Measurements from ENCODE around the gene COX10. TPM values are rescaled to one million over a fixed set of nuclear protein-coding genes. Genes with fewer than 3 reads are reported as not detected.

COX10 gene
- total RNA-seq, 1 donor from 2014 or later = 8.7 TPM

DNA sequence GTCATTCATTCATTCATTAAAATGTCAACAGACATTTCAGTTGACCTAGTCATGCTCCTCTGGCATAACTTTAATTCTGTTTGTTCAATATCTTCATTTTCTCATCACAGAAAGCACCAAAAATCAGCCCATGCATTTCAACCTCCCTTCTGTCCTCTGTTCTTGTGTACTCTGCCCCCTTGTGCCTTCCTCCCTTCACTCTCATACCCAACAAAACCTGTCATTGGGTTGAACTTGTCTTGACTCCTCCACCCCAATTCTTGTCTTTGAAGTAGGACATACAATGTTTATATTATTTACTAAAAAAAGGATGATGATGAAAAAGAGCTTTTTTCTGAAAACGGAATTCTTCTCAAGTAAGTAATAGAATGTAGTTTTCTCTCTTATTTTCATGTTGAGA is 43.8 kb downstream of the COX10 start:
- no peak for ATAC-seq
- no peak for DNase-seq (ENCODE audit: low spot score)
- intact Hi-C loops (cut with DNase I) = no loop called here

DNA sequence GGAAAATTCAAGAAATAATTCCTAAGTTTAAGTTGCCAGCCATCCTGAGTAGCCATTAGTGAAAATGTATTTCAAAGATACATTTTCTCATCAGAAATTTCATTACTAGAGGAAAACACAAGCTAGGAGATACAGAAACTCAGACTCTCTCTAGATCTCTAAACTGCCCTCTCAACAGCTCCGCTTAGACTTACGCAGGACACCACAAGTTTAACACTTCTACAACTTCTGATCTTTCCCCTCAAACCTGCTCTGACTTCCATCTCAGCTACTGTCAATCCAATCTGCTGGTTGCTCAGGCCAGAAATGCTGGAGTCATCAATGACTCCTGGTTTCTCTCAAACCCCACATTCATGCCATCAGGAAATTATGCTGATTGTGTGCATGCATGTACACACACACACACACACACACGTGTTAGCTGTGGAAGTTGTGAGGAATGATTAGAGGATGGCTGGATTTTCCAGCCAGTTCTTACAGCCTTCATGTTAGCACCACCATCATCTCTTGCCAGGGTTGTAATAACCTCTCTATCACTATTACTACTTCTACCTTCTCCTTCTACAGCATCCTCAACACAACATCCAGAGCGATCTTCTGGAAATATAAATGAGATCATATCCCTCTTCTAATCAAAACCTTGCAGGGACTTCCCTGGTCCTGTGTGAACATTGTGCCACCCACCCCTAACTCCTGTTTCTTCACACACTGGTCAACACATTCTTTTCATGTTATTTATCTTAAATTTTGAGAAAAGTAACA is 47.1 kb downstream of the COX10 start:
- intact Hi-C loops (cut with DNase I) = no loop called here
- DNase-seq (ENCODE audit: low spot score) = no peak
- no peak for ATAC-seq

DNA sequence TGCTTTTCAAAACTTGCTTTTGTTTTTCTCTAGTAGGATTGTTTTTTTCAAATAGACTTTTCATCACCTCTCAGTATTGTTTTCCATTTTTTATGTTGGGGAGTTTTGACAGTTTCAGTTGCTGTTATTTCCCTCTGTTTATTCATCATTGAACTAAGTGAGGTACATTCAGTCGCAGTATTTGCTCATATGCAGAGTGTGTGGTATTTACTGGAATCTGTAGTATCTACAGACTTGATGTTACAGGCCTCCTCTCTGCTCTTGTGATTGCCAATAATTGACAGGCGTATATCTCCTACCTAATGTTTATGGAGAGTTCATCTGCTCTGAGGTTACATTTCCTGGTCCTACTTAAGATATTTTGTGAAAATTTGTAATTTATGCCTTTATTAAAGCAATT is 49.6 kb downstream of the COX10 start:
- ATAC-seq = no peak
- no peak for DNase-seq (ENCODE audit: low spot score)
- intact Hi-C loops (cut with DNase I) = no loop called here

DNA sequence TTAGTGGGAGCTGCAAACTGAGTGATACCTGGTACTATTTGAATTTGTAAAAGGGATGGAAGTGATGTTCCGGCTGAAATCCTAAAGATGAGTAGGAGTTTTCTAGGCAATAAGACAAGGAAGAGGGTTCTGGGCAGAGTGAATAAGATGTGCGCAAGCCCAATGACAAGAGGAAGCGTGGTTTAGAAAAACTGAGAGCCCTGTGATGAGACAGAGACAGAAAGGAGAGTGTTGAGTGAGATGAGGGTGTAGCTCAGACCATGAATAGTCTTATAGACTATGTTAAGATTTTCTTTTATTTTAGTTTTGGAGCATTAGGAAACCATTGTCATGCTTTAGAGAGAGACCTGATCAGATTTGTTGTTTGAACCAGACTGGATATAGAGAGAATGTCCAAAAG is 50.2 kb downstream of the COX10 start:
- DNase-seq (ENCODE audit: low spot score) (no peak), ATAC-seq (no peak)
- intact Hi-C loops (cut with DNase I) = no loop called here

DNA sequence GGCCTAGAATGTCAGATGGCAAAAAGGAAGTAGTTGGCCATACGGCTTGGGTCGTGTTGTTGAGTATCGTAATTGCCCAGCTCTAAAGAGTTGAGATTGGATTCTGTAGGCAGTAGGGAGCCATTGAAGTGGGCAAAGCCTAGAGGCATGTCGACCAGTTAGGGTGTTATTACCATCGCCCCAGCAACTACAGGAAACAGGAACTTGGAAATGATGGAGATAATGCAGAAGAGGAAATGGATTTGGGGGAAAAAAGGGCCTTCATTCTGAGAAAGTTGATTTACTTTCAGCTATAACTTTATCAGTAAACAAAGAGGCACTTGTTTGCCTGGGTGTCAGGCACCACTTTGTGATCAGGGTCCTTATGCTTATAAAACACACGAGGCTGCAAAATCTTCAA is 52.6 kb downstream of the COX10 start:
- DNase-seq (ENCODE audit: low spot score) = no peak
- intact Hi-C loops (cut with DNase I) = no loop called here
- no peak for ATAC-seq

DNA sequence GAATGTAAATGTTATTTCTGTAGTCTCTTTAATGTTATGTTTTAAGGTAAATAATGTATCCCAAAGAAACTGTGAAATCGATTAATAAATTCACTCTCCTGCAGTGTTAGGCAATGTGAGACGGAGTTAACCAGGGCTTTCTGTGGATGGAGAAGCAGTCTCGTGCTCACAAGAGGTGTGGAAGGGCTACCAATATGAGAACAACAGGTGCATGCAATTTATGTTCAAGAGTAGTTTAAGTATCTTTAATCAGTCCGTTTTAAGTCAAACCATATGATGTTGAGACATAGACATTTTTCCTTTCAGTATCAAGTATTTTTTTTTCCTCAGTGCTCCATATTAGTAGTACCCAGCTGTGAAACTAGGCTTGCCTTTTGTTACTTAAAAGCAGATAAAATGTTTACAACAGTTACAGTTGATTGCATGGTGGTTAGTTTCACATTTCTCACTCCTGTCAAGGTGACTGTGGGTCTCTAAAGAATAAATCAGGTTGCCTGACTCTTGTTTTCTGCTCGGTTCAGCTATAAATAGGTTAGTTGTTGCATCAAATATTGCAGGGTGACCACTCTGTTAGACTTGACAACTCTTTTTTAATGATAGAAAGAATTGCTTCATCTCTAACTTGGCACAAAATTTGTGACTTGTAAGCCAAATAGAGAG is 54.4 kb downstream of the COX10 start:
- DNase-seq (ENCODE audit: low spot score) (no peak), ATAC-seq (no peak)
- intact Hi-C loops (cut with DNase I) = no loop called here

DNA sequence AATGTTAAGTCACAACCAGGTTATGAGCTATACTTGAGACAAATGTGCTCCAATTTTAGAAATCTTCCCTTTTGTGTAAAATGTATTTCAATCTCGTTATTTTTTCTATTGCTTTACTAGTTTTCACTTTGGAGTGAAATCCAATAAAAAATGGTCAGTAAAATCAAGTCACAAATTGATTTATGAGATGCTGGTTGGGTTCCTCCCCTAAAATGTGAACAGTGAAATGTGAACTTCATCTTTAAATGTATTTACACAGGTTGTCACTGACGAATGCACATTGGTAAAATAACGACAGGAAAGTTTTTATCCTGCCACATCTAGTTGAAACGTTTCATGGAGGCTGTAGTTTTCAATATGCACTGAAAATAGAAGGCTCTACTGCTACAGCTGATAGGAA is 55.5 kb downstream of the COX10 start:
- ATAC-seq = no peak
- intact Hi-C loops (cut with DNase I) = no loop called here
- DNase-seq (ENCODE audit: low spot score) = no peak

DNA sequence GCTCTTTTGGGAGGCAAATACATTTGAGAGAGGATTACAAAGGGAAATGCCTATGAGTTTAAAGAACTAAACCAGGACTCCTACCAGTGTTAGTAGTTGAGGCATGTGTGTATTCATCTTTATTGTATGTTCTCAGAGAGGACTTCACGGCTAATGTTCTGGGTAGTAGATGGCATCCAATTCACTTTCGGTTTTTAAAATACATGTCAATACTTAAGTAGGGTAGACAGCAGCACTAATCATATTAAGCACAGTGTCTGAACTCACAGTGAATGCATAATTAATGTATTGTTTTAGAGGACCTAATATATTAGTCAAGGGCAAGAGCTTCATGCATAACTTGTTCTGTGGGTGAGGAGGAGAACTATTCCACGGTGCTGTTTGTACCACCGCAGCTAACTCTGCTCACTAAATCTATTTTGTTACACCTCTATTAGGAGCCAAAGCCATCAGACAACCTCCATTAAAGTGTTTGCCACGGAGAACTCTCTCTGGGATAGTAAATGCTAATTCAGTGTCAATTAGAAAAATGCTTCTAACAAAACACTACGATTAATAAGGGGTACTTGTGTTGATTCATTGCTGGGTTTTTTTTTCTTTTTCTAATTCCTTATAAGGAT is 56.3 kb downstream of the COX10 start:
- intact Hi-C loops (cut with DNase I) = no loop called here
- DNase-seq (ENCODE audit: low spot score) (no peak), ATAC-seq (no peak)

DNA sequence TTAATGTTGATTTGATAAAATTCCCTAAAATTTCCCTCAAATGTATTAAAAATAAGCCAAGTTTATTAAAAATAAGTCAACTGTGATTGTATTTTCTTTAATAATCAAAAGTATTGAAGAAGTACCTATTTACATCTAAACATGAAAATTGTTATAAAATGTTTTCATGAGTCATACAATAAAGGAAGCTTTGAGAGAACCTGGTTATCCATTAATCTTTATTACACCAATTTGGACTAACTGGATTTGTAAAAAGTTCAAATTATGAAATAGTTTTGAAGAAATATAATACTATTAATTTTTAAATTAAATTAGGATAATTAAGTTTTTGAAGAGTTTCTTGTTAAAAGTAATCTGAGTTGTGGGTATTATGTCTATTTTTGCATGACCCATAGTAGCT is 63.8 kb downstream of the COX10 start:
- intact Hi-C loops (cut with DNase I) = no loop called here
- no peak for ATAC-seq
- DNase-seq (ENCODE audit: low spot score) = no peak

DNA sequence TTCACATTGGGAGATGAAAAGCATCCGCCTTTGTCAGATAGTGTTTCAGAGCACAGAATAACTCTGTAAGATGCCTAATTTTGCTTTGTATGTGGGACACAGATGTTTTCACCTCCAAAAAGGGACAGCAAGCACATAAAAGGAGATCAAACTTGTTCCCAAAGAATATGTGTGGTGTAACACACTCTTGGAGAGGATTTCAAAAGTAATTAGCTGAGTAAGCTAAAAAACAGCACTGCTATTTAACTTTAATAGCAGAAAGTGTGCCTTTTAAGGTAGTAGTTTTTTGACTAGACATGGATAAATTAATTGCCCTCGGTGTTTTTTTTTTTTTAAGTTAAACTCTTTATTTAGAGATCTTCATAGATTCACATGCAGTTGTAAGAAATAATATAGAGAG is 65.2 kb downstream of the COX10 start:
- intact Hi-C loops (cut with DNase I) = no loop called here
- no peak for ATAC-seq
- no peak for DNase-seq (ENCODE audit: low spot score)

DNA sequence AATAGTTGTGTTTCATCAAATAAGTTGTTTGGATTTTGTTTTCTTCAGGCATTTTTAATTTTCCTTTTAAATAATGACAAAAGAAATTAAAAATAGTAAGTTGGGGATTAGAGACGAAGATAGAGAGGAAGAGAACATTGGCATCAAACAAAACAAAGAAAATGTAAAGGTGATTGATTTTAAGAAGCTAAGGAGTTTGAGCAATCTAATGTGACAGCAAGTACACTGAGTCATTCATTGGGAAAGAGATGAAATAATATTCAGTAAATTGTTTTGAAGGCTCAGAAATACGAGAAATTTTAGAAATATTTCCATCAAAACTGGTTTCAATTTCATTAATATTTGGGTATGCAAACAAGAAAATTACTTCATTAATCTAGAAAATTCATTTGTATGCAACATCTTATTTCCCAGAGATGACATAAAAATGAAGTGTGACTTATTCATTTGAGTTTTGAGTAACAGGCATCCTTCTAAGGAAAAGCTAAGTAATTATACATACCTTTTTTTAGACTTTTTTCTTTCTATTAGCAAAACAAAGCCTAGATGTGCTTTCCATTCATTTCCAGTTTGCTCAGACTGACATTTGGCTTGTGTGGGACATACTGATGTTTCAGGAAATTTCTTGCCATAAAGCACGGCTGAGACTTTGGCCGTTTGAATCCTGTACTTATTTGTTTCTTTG is 66.7 kb downstream of the COX10 start:
- ATAC-seq = no peak
- intact Hi-C loops (cut with DNase I) = no loop called here
- DNase-seq (ENCODE audit: low spot score) = no peak

DNA sequence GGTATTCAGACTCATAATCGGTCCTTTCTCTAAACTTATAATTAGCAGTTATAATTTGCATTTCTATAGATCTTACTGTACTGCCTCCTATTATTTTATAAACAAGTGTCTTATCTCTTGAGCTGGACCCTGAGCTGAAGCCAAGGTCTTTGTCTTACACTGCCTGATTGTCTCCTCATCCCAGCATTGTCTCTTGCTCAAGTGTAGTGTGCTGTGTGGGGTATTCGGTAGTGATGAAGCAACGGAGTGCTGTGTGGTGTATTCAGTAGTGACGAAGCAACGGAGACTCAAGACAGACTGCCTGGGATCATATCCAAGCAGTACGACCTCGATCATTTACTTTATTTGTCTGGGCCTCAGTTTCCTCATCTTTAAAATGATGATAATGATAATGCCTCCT is 69.3 kb downstream of the COX10 start:
- intact Hi-C loops (cut with DNase I) = no loop called here
- ATAC-seq (no peak), DNase-seq (ENCODE audit: low spot score) (no peak)

DNA sequence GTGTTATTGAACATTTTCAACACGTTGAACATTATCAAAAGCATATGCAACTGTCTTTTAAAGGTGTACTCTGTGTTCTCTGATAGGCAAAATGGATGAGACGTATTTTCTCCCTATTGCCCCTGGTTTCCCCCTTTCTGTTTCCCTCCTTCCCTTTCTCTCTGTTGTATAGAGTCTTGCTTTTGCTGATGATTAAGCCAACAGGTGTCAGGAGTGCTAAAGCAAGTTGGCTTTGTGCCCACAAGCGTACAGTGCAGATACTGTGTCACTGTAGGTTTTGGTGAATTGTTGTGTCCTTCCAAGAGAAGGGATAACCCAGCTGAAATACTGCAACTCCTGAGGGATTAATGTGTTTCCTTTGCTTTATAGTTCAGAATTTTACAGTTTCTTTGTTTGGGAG is 74.4 kb downstream of the COX10 start:
- no peak for DNase-seq (ENCODE audit: low spot score)
- no peak for ATAC-seq
- intact Hi-C loops (cut with DNase I) = no loop called here

DNA sequence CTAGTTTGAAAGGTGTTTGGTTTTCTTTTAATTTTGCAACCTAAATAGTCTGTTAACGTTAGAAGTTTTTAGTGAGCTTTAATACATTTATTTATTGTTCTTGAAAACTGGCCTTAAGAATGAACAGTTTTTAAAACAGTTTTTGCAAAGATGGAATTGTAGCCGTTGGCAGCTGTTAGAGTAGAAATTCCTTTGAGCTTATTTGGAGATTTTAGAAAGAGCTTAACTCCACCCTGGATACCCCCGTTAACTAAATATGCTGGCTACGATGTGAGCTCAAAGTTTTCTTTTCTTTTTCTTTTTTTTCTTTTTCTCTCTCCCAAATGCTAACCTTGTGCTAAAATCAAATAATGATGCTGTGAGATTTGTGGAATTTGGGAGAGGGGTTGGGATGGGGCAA is 75.2 kb downstream of the COX10 start:
- no peak for DNase-seq (ENCODE audit: low spot score)
- ATAC-seq = no peak

DNA sequence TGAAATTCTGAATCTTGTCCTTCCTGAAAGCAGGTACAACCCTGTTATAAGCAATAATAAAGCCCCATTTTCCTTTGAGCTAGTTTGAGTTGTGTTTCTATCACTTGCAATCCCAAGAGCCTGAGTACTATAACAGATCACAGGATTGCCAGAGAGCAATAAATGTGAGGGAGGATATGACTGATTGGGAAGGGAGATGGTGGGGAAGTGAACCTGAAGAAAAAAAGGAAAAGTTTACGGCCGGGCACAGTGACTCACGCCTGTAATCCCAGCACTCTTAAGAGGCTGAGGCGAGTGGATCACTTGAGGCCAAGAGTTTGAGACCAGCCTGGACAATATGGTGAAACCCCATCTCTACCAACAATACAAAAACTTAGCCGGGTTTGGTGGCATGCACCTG is 80.4 kb downstream of the COX10 start:
- ATAC-seq = no peak
- no peak for DNase-seq (ENCODE audit: low spot score)
- intact Hi-C loops (cut with DNase I) = no loop called here

More for the DNA sequence above, 75.2 kb downstream of the COX10 start:
- intact Hi-C loops (cut with DNase I) = no loop called here

DNA sequence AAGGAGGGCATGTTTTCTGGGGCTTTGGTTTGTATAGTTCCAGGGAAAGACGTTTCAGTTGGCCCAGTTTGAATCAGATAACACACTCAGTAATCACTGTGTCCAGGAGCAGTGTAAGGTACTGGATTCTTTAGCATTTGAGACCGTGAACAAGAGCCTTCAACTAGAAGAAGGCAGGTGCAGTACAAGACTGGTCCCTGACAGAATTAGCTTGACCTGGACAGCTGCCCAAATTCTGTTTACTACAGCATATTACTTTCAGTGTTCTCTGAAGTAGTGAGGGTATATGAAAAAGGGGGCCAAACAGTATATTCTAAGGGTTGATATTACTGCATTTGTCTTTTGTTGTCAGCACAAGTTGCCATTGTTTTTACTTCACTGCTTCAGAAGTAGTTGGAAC is 81.3 kb downstream of the COX10 start:
- intact Hi-C loops (cut with DNase I) = no loop called here
- ATAC-seq (no peak), DNase-seq (ENCODE audit: low spot score) (no peak)

DNA sequence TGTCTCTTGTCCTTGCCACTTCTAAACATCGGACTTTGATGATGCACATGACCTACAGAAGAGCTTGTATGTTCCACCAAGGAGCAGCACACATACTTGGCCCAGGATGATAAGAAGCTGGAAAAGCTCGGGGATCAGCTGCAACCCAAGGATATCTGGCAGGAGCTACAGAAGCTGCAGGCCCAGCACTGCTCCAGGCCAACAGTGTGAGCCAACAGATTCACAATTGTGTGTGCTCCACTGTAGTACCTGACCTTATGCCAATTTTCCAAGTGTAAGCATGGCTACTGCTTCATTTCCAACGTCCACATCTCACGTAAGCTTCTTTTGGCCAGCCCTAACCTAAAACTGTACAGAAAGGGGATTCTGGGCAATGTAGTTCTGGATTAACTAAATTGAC is 83.4 kb downstream of the COX10 start:
- DNase-seq (ENCODE audit: low spot score) = no peak
- ATAC-seq = no peak

DNA sequence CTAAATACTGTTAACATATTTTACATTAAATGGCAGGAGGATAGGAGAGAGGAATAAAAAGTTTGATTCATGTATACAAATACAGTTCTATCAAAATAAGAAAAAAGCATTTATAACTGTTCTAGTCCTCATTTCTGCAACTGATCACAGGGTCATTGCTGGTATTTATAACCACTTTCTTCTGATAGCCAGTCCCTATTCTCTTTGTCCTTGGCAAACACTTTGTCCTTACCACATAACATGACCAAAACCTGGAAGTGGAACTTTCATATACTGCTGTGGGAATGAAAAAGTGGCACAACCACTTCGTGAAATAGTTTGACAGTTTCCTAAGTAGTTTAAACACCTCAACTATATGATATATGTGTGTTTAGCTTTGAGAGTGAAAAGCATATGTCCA is 84.1 kb downstream of the COX10 start:
- ATAC-seq (no peak), DNase-seq (ENCODE audit: low spot score) (no peak)
- intact Hi-C loops (cut with DNase I) = no loop called here

More for the DNA sequence above, 83.4 kb downstream of the COX10 start:
- intact Hi-C loops (cut with DNase I) = no loop called here

DNA sequence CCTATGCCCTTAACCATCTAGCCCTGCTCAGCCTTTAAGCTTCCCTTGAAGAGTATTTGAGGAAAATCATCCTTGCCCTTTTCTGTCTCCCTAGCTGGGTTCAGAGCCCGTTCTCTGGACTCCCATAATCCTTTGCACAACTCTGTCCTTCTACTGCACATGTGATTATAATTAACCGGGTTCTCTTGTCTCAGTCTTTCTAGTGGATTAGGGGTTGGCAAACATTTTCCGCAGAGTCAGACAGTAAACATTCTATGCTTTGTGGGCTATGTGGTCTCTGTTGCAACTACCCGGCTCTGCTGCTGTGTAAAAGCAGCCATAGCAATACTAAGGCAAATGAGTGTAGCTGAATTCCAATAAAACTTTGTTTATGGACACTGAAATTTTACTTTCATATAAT is 87.4 kb downstream of the COX10 start:
- intact Hi-C loops (cut with DNase I) = no loop called here

DNA sequence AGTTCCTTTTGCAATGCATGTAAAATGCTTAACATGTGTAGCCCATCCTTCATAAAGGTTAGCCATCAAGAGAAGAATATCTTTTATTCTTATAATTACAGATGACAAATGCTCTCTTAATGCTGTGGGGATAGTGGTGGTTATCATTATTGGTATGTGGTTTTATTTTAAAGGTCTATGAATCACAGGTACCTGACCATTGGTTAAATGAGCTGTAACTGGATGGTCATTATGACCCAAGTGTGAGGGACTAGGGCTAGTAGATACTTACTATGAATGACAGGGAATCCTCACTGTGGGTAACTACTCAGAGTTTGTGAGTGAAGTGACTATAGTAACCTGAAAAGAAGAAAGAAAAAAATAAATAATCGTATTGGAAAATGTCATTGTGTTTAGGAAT is 88.5 kb downstream of the COX10 start:
- intact Hi-C loops (cut with DNase I) = no loop called here
- ATAC-seq = no peak
- DNase-seq (ENCODE audit: low spot score) = no peak

More for the DNA sequence above, 87.4 kb downstream of the COX10 start:
- DNase-seq (ENCODE audit: low spot score) (no peak), ATAC-seq (no peak)

All from sciatic nerve (tissue), 2 donors.